GM12873 (cell line): ENCODE measurements around the gene RNU7-1.

Experiments used
- TF ChIP-seq, protein P1 (sequence below): IDR thresholded peaks from 2 replicates; pipeline ENCODE4 v1.5.1; 2012; ENCODE audit warnings: low read depth, mild to moderate bottlenecking, moderate library complexity, low read length, control low read depth; ENCODE audit not compliant: insufficient read depth; ENCODE audit errors: missing control alignments

The RNU7-1 gene

DNA sequence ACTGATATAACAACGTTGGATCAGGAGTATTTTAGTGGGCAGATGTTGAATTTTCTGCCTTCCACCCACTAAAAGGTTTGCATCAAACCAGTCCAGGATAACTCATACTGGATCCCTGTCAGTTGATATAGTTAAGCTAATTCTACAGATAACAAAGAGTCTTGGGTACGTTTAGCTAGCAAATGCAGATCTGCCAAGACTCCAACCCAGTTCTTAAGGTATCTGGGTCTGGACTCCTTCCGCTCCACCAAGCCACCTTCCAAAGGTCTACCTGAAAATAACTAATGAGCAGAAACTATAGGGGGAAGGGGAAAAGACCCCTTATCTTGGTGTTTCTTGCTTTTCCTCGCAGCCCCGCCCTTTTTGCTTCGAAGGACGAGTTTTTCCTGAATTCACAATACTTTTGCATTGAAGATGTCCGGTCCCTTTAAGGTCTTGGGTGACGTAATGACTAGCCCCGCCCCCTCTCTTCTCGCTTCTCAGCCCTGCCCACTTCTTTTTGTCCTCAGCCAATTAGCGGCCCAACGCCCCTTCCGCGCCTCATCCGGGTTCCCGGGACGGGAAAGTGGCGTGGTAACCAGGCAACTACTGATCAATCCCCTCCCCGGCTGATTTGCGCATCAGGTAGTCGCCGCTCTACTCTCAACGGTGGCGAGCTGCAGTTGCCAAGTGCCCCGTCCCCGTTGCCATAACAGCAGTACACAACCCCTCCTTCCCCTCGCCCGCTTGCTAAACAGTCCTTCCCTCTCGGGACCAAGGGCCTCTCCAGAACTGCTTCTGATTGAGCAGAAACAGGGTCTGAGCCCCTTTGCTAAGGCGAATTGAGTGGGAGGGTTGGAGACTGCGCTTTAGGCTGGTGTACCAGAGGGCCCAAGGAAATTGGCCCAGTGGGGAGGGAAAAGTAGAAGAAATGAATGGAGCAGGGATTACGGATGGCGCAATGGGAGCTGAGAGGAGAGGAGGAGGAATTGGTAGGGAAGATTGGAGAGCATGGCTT, 39.0 kb upstream of the RNU7-1 start, which contains the start of gene LRRC23:
Gene LRRC23 (plus strand): TSS at position 543 of the 997 bp plus-strand sequence. CDS start 812 bp downstream, outside the sequence.
- TF ChIP-seq, protein P1, sequence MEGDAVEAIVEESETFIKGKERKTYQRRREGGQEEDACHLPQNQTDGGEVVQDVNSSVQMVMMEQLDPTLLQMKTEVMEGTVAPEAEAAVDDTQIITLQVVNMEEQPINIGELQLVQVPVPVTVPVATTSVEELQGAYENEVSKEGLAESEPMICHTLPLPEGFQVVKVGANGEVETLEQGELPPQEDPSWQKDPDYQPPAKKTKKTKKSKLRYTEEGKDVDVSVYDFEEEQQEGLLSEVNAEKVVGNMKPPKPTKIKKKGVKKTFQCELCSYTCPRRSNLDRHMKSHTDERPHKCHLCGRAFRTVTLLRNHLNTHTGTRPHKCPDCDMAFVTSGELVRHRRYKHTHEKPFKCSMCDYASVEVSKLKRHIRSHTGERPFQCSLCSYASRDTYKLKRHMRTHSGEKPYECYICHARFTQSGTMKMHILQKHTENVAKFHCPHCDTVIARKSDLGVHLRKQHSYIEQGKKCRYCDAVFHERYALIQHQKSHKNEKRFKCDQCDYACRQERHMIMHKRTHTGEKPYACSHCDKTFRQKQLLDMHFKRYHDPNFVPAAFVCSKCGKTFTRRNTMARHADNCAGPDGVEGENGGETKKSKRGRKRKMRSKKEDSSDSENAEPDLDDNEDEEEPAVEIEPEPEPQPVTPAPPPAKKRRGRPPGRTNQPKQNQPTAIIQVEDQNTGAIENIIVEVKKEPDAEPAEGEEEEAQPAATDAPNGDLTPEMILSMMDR, result no peak

DNA sequence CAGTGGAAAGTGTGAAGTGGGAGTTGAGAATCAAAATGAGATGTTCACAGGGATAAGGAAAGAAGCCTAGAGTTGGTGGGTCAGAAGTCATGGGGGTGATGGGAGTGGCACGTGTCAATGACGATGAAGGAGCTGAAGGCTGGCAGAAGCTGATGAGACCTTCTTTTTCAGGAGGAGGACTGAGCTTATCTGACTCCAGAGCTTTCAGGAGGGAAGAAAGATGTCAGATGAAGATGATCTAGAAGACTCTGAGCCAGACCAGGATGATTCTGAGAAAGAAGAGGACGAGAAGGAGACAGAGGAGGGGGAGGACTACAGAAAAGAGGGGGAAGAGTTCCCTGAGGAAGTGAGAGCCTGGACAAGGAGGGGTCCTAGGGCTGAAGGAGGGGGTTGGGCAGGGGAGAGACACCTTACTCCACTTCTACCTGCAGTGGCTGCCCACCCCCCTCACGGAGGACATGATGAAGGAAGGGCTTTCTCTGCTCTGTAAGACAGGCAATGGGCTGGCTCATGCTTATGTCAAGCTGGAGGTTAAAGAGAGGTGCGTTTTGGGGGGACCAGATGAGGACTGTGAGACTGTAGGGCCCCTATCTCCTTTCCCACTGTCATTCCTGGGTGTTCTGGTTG, 38.1 kb upstream of the RNU7-1 start:
- TF ChIP-seq, protein P1, result no peak

DNA sequence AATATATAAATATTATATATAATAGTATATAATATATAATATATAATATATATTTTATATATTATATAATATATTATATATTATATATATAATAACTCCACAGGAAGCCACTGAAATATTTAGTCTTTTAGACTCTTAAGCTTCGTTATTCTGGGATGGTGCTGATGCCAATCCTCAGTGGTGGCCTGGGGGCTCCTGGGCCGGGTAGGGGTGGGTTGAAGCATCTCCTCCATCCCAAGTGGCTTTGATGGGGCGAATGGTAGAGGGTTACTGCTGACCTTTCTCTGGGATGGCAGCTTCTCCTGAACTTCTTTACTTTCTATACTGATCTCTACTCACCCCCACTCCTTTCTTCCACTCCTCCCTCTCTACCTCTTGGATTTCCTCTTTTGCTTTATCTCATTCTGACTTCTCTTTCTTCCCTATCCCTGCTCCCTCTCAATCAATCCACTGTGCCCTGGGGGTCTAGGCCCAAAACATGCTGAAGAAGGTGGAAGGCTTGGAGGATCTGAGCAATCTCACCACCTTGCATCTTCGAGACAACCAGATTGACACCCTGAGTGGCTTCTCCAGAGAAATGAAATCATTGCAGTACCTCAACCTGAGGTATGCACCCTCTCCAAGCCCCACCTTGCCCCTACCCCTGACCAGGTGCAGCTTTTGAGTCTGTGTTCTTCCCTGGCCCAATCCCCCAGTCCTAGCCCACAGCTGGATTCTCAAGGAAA, 34.0 kb upstream of the RNU7-1 start:
- TF ChIP-seq, protein P1, result no peak

DNA sequence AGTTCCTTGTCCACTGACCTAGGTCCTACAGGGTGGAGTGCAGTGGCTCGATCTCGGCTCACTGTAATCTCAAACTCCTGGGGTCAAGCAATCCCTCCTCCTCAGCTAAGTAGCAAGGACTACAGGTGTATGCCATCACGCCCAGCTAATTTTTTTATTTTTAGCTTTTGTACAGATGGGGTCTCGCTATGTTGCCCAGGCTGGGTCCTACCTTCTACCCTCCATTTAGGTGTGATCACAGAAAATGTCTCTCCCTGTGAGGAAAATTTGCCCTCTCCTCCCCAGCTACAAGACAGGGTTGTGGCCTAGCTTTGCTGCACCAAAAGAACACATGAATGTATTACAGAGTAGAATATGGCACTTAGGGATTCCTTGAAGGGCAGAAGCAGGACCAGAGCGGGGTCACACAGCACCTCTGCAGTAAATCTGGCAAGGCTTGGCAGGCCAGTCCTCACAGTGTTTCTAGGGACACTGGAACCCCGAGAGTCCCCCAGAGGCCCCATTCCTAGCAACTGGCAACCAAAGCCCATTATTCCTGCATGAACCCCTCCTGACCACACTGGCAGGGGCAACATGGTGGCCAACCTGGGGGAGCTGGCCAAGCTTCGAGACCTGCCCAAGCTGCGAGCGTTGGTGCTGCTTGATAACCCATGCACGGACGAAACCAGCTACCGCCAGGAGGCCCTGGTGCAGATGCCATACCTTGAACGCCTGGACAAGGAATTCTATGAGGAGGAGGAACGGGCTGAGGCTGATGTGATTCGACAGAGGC, 31.3 kb upstream of the RNU7-1 start:
- TF ChIP-seq, protein P1, result no peak

DNA sequence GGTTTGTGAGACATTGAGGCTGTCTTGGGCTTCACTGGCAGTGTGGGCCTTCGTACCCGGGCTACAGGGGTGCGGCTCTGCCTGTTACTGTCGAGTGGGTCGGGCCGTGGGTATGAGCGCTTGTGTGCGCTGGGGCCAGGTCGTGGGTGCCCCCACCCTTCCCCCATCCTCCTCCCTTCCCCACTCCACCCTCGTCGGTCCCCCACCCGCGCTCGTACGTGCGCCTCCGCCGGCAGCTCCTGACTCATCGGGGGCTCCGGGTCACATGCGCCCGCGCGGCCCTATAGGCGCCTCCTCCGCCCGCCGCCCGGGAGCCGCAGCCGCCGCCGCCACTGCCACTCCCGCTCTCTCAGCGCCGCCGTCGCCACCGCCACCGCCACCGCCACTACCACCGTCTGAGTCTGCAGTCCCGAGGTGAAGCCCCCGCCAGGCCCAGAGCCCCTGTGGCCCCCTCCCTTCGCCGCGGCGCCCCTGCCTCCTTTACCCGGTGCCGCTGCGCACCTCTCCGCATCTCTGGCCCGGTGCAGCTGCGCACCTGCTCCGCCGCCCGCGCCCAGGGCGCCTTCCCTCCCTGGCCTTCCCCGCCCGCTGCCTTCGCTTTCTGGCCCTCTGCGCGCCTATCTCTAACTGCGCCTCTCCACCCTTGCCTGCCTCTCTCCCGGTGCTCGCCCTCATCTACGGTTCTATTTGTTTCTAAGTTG, 29.2 kb upstream of the RNU7-1 start, which contains the start of gene ENO2:
Gene ENO2 (plus strand): TSS at position 335 of the 701 bp plus-strand sequence. CDS start 1,253 bp downstream, outside the sequence.
- TF ChIP-seq, protein P1, result no peak
